ENCODE data around the gene NSUN4.
"Not testable (repeated sequence)": the region's sequence is repeated elsewhere in the genome, so short reads cannot be mapped to it uniquely, and the experiment has no call there.

NSUN4 gene

DNA sequence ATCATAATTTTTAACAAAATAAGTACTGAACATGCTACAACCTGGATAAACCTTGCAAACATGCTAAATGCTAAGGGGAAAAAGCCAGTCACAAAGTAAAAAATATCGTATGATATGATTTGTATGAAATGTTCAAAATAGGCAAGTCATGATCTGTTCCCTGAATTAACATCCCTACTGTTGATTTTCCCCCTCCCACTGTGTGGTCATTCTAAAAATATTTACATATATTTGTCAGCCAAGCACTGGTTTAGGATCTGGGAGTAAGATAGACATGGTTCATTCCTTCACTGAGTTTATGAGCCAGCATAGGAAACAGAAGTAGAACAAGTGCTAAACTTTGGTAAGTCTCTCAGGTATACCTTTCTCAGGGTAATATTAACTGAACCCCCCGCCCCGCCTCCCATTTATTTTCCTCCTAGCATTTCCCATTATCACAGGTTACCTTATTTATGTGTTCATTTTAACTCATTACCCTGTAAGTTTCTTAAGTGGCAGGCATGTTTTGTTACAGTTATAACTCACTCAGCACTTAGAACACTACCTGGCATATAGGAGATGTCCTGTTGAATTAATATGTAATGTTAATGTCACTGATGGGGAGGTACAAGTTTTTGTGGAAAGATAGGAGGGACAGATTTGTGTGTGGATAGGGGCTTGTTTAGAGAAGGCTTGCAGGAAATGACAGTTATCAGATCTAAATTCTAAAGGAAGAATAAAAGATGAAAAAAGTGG, 24.8 kb upstream of the NSUN4 start:
- CTCF ChIA-PET, result no interaction called here
- Histone ChIP-seq H3K9me3 (ENCODE audit: control extremely low read depth in 1 of 5, control insufficient read depth in 4 of 5, insufficient read depth in 2 of 5, low read depth in 1 of 5, low read length in 4 of 5) (no peaks in the 10 kb centered on the region), H3K4me1 (ENCODE audit: control extremely low read depth in 1 of 4, control insufficient read depth in 4 of 4, insufficient read depth in 4 of 4, low read length in 3 of 4) (no peaks in the 10 kb centered on the region), H3K27ac (ENCODE audit: insufficient read depth in 1 of 2, low read depth in 1 of 2, low read length in 2 of 2, poor library complexity in 1 of 2, severe bottlenecking in 2 of 2) (no peak overlapping the region), H3K27me3 (replicated peaks in 2 of 5; ENCODE audit: control insufficient read depth in 4 of 5, insufficient read depth in 5 of 5, low read length in 4 of 5) (no peaks in the 10 kb centered on the region), H3K36me3 (ENCODE audit: control insufficient read depth in 4 of 4, insufficient read depth in 4 of 4, low read length in 3 of 4) (peaks cover 10 to 52% (median 26%) of the 10 kb centered on the region in 4 experiments), H3K4me3 (ENCODE audit: control insufficient read depth in 1 of 7, extremely low read depth in 1 of 7, insufficient read depth in 4 of 7, low read depth in 2 of 7, low read length in 6 of 7) (no peak overlapping the region)
- POLR2A ChIA-PET, result no interaction called here
- DNase-seq, result no peak
- WGBS (ENCODE audit: insufficient coverage), result 90% methylated on average over 2 of the region's 3 CpGs

- ChIA-PET CTCF (no interaction called here), POLR2A (no interaction called here)
- no peak for DNase-seq
- Histone ChIP-seq H3K4me3 (ENCODE audit: control insufficient read depth in 1 of 7, extremely low read depth in 1 of 7, insufficient read depth in 4 of 7, low read depth in 2 of 7, low read length in 6 of 7) (no peak overlapping the region), H3K27ac (ENCODE audit: insufficient read depth in 1 of 2, low read depth in 1 of 2, low read length in 2 of 2, poor library complexity in 1 of 2, severe bottlenecking in 2 of 2) (no peak overlapping the region), H3K27me3 (replicated peaks in 2 of 5; ENCODE audit: control insufficient read depth in 4 of 5, insufficient read depth in 5 of 5, low read length in 4 of 5) (no peaks in the 10 kb centered on the region), H3K9me3 (ENCODE audit: control extremely low read depth in 1 of 5, control insufficient read depth in 4 of 5, insufficient read depth in 2 of 5, low read depth in 1 of 5, low read length in 4 of 5) (no peaks in the 10 kb centered on the region), H3K4me1 (ENCODE audit: control extremely low read depth in 1 of 4, control insufficient read depth in 4 of 4, insufficient read depth in 4 of 4, low read length in 3 of 4) (no peaks in the 10 kb centered on the region), H3K36me3 (ENCODE audit: control insufficient read depth in 4 of 4, insufficient read depth in 4 of 4, low read length in 3 of 4) (peaks cover 7 to 43% (median 23%) of the 10 kb centered on the region in 4 experiments)
- 100% methylated on average over 1 of the region's 1 CpG for WGBS (ENCODE audit: insufficient coverage)
These were observed 23.3 kb upstream of the NSUN4 start for GRCh38 chr1:46317323-46317722.

- WGBS (ENCODE audit: insufficient coverage), result 100% methylated on average over 4 of the region's 6 CpGs
These were observed 21.3 kb upstream of the NSUN4 start for GRCh38 chr1:46319301-46319700.

DNA sequence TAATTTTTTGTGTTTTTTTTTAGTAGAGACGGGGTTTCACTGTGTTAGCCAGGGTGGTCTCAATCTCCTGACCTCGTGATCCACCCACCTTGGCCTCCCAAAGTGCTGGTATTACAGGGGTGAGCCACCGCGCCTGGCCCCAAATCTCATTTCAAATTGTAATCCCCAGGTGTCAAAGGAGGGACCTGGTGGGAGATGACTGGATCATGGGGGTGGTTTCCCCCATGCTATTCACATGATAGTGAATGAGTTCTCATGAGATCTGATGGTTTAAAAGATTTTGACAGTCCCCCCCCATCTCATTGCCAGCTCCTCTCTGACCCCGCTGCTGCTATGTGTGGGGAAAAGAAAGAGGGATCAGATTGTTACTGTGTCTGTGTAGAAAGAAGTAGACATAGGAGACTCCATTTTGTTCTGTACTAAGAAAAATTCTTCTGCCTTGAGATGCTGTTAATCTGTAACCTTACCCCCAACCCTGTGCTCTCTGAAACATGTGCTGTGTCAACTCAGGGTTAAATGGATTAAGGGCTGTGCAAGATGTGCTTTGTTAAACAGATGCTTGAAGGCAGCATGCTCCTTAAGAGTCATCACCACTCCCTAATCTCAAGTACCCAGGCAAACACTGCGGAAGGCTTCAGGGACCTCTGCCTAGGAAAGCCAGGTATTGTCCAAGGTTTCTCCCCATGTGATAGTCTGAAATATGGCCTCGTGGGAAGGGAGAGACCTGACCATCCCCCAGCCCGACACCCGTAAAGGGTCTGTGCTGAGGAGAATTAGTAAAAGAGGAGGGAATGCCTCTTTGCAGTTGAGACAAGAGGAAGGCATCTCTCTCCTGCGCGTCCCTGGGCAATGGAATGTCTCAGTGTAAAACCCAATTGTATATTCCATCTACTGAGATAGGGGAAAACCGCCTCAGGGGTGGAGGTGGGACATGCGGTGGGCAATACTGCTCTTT, 20.4 kb upstream of the NSUN4 start:
- peaks cover 3 to 19% (median 8%) of the 10 kb centered on the region in 4 experiments for H3K36me3 ChIP-seq (ENCODE audit: control insufficient read depth in 4 of 4, insufficient read depth in 4 of 4, low read length in 3 of 4)
- CTCF ChIA-PET, result interaction anchor here (0.9 kb wide), 1 partner anchor 65 kb away, joined by 3 read pairs; no protein-coding TSS in a partner anchor
- H3K9me3 ChIP-seq (ENCODE audit: control extremely low read depth in 1 of 5, control insufficient read depth in 4 of 5, insufficient read depth in 2 of 5, low read depth in 1 of 5, low read length in 4 of 5); H3K4me1 ChIP-seq (ENCODE audit: control extremely low read depth in 1 of 4, control insufficient read depth in 4 of 4, insufficient read depth in 4 of 4, low read length in 3 of 4); H3K27me3 ChIP-seq (replicated peaks in 2 of 5; ENCODE audit: control insufficient read depth in 4 of 5, insufficient read depth in 5 of 5, low read length in 4 of 5); H3K4me3 ChIP-seq (ENCODE audit: control insufficient read depth in 1 of 7, extremely low read depth in 1 of 7, insufficient read depth in 4 of 7, low read depth in 2 of 7, low read length in 6 of 7); POLR2A ChIA-PET; DNase-seq; H3K27ac ChIP-seq (ENCODE audit: insufficient read depth in 1 of 2, low read depth in 1 of 2, low read length in 2 of 2, poor library complexity in 1 of 2, severe bottlenecking in 2 of 2): not testable (repeated sequence)
- 95% methylated on average over 3 of the region's 13 CpGs for WGBS (ENCODE audit: insufficient coverage)

More at GRCh38 chr1:46319301-46319700, 21.3 kb upstream of the NSUN4 start:
- CTCF ChIA-PET, result interaction anchor here (0.7 to 0.9 kb wide), 2 partner anchors 16 to 64 kb away, joined by 3 read pairs; partner anchors contain the start of gene UQCRH
- peaks cover 3 to 27% (median 12%) of the 10 kb centered on the region in 4 experiments for H3K36me3 ChIP-seq (ENCODE audit: control insufficient read depth in 4 of 4, insufficient read depth in 4 of 4, low read length in 3 of 4)
- H3K27me3 ChIP-seq (replicated peaks in 2 of 5; ENCODE audit: control insufficient read depth in 4 of 5, insufficient read depth in 5 of 5, low read length in 4 of 5); H3K4me3 ChIP-seq (ENCODE audit: control insufficient read depth in 1 of 7, extremely low read depth in 1 of 7, insufficient read depth in 4 of 7, low read depth in 2 of 7, low read length in 6 of 7); H3K27ac ChIP-seq (ENCODE audit: insufficient read depth in 1 of 2, low read depth in 1 of 2, low read length in 2 of 2, poor library complexity in 1 of 2, severe bottlenecking in 2 of 2); H3K9me3 ChIP-seq (ENCODE audit: control extremely low read depth in 1 of 5, control insufficient read depth in 4 of 5, insufficient read depth in 2 of 5, low read depth in 1 of 5, low read length in 4 of 5); POLR2A ChIA-PET; DNase-seq; H3K4me1 ChIP-seq (ENCODE audit: control extremely low read depth in 1 of 4, control insufficient read depth in 4 of 4, insufficient read depth in 4 of 4, low read length in 3 of 4): not testable (repeated sequence)

DNA sequence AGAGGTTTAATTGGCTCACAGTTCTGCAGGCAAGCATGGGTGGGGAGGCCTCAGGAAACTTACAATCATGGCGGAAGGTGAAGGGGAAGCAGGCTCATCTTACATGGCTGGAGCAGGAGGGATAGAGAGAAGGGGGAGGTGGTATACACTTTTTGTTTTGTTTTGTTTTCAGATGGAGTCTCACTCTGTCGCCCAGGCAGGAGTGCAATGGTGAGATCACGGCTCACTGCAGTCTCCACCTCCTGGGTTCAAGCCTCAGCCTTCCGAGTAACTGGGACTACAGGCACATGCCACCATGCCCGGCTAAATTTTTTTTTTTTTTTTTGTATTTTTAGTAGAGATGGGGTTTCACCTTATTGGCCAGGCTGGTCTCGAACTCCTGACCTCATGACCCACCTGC, 18.4 kb upstream of the NSUN4 start:
- H3K4me1 ChIP-seq (ENCODE audit: control extremely low read depth in 1 of 4, control insufficient read depth in 4 of 4, insufficient read depth in 4 of 4, low read length in 3 of 4); H3K9me3 ChIP-seq (ENCODE audit: control extremely low read depth in 1 of 5, control insufficient read depth in 4 of 5, insufficient read depth in 2 of 5, low read depth in 1 of 5, low read length in 4 of 5); CTCF ChIA-PET; DNase-seq; H3K36me3 ChIP-seq (ENCODE audit: control insufficient read depth in 4 of 4, insufficient read depth in 4 of 4, low read length in 3 of 4); H3K27ac ChIP-seq (ENCODE audit: insufficient read depth in 1 of 2, low read depth in 1 of 2, low read length in 2 of 2, poor library complexity in 1 of 2, severe bottlenecking in 2 of 2); POLR2A ChIA-PET; H3K27me3 ChIP-seq (replicated peaks in 2 of 5; ENCODE audit: control insufficient read depth in 4 of 5, insufficient read depth in 5 of 5, low read length in 4 of 5); H3K4me3 ChIP-seq (ENCODE audit: control insufficient read depth in 1 of 7, extremely low read depth in 1 of 7, insufficient read depth in 4 of 7, low read depth in 2 of 7, low read length in 6 of 7): not testable (repeated sequence)
- 96% methylated on average over 3 of the region's 6 CpGs for WGBS (ENCODE audit: insufficient coverage)

DNA sequence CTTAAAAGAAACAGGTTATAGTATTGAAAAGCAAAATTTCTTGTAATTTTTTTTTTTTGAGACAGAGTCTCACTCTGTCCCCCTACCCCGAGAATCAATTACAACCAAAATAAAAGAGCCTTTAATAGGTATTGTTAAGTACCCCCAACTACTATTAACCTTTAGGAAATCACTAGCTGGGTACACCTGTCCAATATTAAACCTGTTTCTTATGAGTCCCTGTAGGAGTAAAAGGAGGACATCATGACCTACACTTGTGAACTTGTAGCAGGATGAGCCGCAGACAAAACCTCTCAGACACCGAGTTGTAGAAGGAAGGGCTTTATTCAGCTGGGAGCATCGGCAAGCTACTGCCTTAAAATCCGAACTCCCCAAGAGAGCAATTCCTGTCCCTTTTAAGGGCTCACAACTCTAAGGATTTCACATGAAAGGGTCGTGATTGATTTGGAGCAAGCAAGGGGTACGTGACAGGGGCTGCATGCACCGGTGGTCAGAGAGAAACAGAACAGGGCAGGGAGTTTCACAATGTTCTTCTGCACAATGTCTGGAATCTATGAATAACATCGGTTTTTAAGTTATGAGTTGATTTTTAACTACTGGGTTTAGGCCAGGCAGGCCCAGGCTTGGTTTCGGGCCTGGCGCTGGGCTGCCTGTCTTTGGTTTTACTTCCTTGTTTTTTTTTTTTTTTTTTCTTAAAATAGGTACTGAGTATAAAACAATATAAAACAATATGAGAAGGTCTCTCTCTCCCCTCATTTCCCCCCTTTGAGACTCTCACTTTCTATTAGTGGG, 15.1 kb upstream of the NSUN4 start:
- H3K27me3 ChIP-seq (replicated peaks in 2 of 5; ENCODE audit: control insufficient read depth in 4 of 5, insufficient read depth in 5 of 5, low read length in 4 of 5); POLR2A ChIA-PET; H3K9me3 ChIP-seq (ENCODE audit: control extremely low read depth in 1 of 5, control insufficient read depth in 4 of 5, insufficient read depth in 2 of 5, low read depth in 1 of 5, low read length in 4 of 5); H3K4me3 ChIP-seq (ENCODE audit: control insufficient read depth in 1 of 7, extremely low read depth in 1 of 7, insufficient read depth in 4 of 7, low read depth in 2 of 7, low read length in 6 of 7); H3K36me3 ChIP-seq (ENCODE audit: control insufficient read depth in 4 of 4, insufficient read depth in 4 of 4, low read length in 3 of 4); H3K27ac ChIP-seq (ENCODE audit: insufficient read depth in 1 of 2, low read depth in 1 of 2, low read length in 2 of 2, poor library complexity in 1 of 2, severe bottlenecking in 2 of 2); H3K4me1 ChIP-seq (ENCODE audit: control extremely low read depth in 1 of 4, control insufficient read depth in 4 of 4, insufficient read depth in 4 of 4, low read length in 3 of 4); DNase-seq: not testable (repeated sequence)
- CTCF ChIA-PET, result interaction anchor here (1.6 kb wide), 1 partner anchor 10 kb away, joined by 4 read pairs; no protein-coding TSS in a partner anchor
- WGBS (ENCODE audit: insufficient coverage), result 100% methylated on average over 1 of the region's 11 CpGs

Measured in common myeloid progenitor, CD34-positive (primary cell).